IPS-15b (cell line): ENCODE measurements around the gene RPL12.

Experiments
- H3K27me3 ChIP-seq: one replicate; pipeline ENCODE4 v1.6.1; 2013; ENCODE audit warnings: low read length; ENCODE audit not compliant: control insufficient read depth, insufficient read depth
- H3K36me3 ChIP-seq: one replicate; pipeline ENCODE4 v1.6.1; 2013; ENCODE audit warnings: low read length; ENCODE audit not compliant: control insufficient read depth, insufficient read depth
- H3K4me1 ChIP-seq: one replicate; pipeline ENCODE4 v1.6.1; 2013; ENCODE audit warnings: mild to moderate bottlenecking, low read length; ENCODE audit not compliant: control insufficient read depth, insufficient read depth
- H3K4me3 ChIP-seq: one replicate; pipeline ENCODE4 v1.5.1; 2013; ENCODE audit warnings: low read depth, low read length
- H3K9ac ChIP-seq: one replicate; pipeline ENCODE4 v1.6.1; 2013; ENCODE audit warnings: low read depth, mild to moderate bottlenecking, low read length
- H3K9me3 ChIP-seq: one replicate; pipeline ENCODE4 v1.6.1; 2013; ENCODE audit warnings: mild to moderate bottlenecking, low read length; ENCODE audit not compliant: control insufficient read depth, insufficient read depth

RPL12 gene

GRCh38 chr9:127411122-127411521, 40.1 kb downstream of the RPL12 start:
- H3K4me1 ChIP-seq, result no peaks in the 10 kb centered on the region

GRCh38 chr9:127407492-127407843, 43.7 kb downstream of the RPL12 start:
- Histone ChIP-seq H3K4me1 (no peaks in the 10 kb centered on the region), H3K9me3 (no peaks in the 10 kb centered on the region), H3K9ac (no peak overlapping the region), H3K27me3 (no peaks in the 10 kb centered on the region), H3K4me3 (no peak overlapping the region), H3K36me3 (peaks cover 20% of the 10 kb centered on the region)

More at GRCh38 chr9:127411122-127411521, 40.1 kb downstream of the RPL12 start:
- Histone ChIP-seq H3K9ac (no peak overlapping the region), H3K9me3 (no peaks in the 10 kb centered on the region), H3K4me3 (no peak overlapping the region), H3K27me3 (no peaks in the 10 kb centered on the region), H3K36me3 (peaks cover 2% of the 10 kb centered on the region)

- Histone ChIP-seq H3K4me1 (no peaks in the 10 kb centered on the region), H3K4me3 (no peak overlapping the region), H3K27me3 (no peaks in the 10 kb centered on the region), H3K36me3 (peaks cover 20% of the 10 kb centered on the region), H3K9ac (no peak overlapping the region), H3K9me3 (no peaks in the 10 kb centered on the region)
These were observed 44.3 kb downstream of the RPL12 start for GRCh38 chr9:127406799-127407491.

DNA sequence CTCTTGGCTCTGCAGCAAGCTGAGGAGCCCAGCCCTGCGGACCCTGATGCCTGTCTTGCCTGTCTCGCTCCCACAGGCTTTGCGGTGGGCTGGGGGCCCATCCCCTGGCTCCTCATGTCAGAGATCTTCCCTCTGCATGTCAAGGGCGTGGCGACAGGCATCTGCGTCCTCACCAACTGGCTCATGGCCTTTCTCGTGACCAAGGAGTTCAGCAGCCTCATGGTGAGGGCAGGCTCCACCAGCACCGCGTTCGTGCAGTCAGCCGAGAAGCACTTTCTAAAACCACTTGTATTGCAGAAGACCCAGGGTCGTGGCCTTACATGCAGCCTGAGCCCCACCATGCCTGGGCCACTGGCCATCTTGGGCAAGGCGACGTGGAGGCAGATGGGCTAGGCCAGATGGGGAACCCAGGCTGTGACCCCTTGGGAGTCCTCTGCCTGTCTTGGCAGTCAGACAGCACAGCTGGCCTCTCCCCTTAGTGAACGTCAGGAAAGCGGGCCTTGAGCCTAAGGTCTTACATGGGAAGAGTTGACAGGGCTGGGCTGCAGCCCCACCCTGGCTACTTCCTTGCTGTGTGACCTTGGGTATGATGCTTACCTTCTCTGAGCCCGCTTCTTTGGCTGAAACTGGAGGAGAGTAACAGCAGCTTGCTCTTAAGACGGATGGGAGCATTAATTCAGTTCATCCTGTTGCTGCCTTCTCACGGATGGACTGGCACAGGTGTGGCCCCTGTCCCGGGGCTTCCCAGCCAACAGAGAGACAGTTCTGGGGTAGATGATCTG, 45.7 kb downstream of the RPL12 start:
- Histone ChIP-seq H3K4me3 (no peak overlapping the region), H3K4me1 (no peaks in the 10 kb centered on the region), H3K9me3 (no peaks in the 10 kb centered on the region), H3K36me3 (peaks cover 20% of the 10 kb centered on the region), H3K9ac (no peak overlapping the region), H3K27me3 (no peaks in the 10 kb centered on the region)

DNA sequence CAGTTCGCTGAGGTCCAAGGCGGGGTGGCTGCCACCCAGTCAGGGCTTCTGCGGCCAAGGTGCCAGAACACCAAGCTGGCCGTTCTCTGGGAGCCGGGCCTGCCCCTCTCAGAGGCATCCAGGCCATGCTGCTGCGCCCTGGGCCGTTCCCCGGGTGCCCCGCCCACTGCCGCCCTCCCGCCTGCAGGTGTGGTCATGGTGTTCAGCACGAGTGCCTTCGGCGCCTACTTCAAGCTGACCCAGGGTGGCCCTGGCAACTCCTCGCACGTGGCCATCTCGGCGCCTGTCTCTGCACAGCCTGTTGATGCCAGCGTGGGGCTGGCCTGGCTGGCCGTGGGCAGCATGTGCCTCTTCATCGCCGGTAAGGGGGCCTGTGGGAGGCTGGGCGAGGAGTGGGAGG, 46.6 kb downstream of the RPL12 start:
- Histone ChIP-seq H3K9me3 (no peaks in the 10 kb centered on the region), H3K36me3 (peaks cover 23% of the 10 kb centered on the region), H3K27me3 (no peaks in the 10 kb centered on the region), H3K9ac (no peak overlapping the region), H3K4me3 (no peak overlapping the region), H3K4me1 (no peaks in the 10 kb centered on the region)

DNA sequence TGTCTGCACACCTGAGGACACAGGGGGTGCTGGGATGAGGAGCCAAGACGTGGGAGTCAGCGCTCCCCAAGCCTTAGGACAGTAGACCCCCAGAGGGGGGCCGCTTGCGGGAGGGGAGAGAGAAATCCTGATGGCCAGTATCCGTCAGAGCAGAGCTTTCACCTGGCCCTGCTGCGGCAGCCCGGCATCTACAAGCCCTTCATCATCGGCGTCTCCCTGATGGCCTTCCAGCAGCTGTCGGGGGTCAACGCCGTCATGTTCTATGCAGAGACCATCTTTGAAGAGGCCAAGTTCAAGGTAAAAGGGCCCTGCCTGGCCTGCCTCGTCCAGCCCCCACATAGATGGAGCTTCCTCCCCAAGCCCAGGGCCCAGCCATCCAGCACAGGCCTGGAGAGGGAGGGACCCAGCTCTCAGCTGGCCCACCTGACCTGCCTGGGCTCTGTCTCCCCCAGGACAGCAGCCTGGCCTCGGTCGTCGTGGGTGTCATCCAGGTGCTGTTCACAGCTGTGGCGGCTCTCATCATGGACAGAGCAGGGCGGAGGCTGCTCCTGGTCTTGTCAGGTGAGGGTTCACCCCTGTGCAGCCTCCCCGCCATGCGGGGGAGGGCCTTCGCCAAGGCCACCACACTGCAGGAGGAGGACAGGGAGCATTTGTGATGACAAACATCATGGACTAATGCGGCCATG, 47.6 kb downstream of the RPL12 start:
- H3K27me3 ChIP-seq, result no peaks in the 10 kb centered on the region
- no peaks in the 10 kb centered on the region for H3K4me1 ChIP-seq
- H3K36me3 ChIP-seq, result peaks cover 23% of the 10 kb centered on the region
- no peaks in the 10 kb centered on the region for H3K9me3 ChIP-seq
- no peak overlapping the region for H3K9ac ChIP-seq
- H3K4me3 ChIP-seq, result no peak overlapping the region

GRCh38 chr9:127402401-127403090, 48.7 kb downstream of the RPL12 start:
- Histone ChIP-seq H3K4me1 (no peaks in the 10 kb centered on the region), H3K27me3 (no peaks in the 10 kb centered on the region), H3K9me3 (no peaks in the 10 kb centered on the region), H3K9ac (no peak overlapping the region), H3K36me3 (peaks cover 23% of the 10 kb centered on the region), H3K4me3 (no peak overlapping the region)

DNA sequence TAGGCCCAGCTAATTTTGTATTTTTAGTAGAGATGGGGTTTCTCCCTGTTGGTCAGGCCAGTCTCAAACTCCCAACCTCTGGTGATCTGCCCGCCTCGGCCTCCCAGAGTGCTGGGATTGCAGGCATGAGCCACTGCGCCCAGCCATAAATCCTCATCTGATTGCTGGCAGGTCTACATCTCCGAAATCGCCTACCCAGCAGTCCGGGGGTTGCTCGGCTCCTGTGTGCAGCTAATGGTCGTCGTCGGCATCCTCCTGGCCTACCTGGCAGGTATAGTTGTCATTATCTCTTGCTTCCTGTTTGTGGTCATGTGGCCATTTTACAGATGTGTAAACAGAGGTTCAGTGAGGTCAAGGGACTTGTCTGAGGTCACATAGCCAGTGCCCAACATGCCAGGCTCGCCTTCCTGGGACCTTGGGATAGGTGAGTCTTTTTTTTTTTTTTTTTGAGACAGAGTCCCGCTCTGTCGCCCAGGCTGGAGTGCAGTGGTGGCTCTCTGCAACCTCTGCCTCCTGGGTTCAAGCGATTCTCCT, 51.4 kb downstream of the RPL12 start:
- no peak overlapping the region for H3K4me3 ChIP-seq
- H3K36me3 ChIP-seq, result peaks cover 14% of the 10 kb centered on the region
- H3K9ac ChIP-seq, result no peak overlapping the region
- no peaks in the 10 kb centered on the region for H3K9me3 ChIP-seq
- H3K4me1 ChIP-seq, result peaks cover 4% of the 10 kb centered on the region
- peaks cover 12% of the 10 kb centered on the region for H3K27me3 ChIP-seq

DNA sequence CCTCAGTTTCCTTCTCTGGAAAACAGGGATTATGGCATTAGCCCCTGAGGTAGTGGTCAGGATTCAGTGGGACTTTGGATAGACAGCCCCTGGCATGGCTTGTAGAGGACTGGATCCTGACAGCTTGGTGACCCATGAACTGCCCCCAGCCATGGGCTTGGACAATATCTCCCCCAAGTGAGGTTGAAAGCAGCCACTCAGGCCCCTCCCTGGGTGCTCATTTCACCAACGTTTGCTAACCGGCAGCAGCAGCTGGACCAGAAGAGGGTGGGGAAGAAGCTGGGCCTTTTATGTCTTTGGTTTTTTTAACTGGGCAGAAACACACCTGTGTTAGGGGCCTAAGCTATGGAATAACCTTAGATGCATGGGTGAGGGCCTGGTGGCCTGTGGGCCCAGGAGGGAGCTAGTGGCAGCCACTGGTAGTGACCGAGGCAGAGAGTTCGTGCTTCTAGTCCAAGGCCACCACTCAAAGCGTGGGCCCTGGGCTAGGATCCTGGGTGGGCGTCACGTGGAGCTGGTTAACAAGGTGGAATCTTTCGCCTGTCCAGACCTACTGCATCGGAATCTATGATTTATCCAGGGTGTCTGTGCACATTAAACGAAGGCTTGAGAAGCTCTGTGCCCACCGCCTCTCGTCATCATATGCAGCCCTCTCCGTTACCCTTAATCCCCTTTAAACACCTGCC, 52.3 kb downstream of the RPL12 start:
- H3K9me3 ChIP-seq, result no peaks in the 10 kb centered on the region
- H3K4me1 ChIP-seq, result peaks cover 4% of the 10 kb centered on the region
- no peak overlapping the region for H3K4me3 ChIP-seq
- H3K9ac ChIP-seq, result no peak overlapping the region
- H3K27me3 ChIP-seq, result peaks cover 12% of the 10 kb centered on the region
- H3K36me3 ChIP-seq, result peaks cover 7% of the 10 kb centered on the region

- H3K27me3 ChIP-seq, result peaks cover 12% of the 10 kb centered on the region
- peak overlapping the region; percentile 41 for H3K9ac ChIP-seq
- peak overlapping the region; percentile 72 for H3K4me3 ChIP-seq
These were observed 52.9 kb downstream of the RPL12 start for GRCh38 chr9:127398275-127398647.

More at GRCh38 chr9:127398275-127398647, 52.9 kb downstream of the RPL12 start:
- Histone ChIP-seq H3K4me1 (peaks cover 4% of the 10 kb centered on the region), H3K36me3 (peaks cover 3% of the 10 kb centered on the region), H3K9me3 (no peaks in the 10 kb centered on the region)
